Hepatocyte (in vitro differentiated cells): ENCODE data around the gene PHIP.

Source experiments
- CTCF ChIP-seq: fragments of 200-600 bp; sonication (generic); IDR thresholded peaks from 2 replicates; pipeline ENCODE4 v1.5.1; 2016; ENCODE audit warnings: antibody characterized with exemption, mild to moderate bottlenecking; ENCODE audit not compliant: poor library complexity
- EZH2 ChIP-seq: fragments of 200-600 bp; sonication (generic); IDR thresholded peaks from 2 replicates; pipeline ENCODE4 v1.6.1; 2016; ENCODE audit warnings: antibody characterized with exemption, mild to moderate bottlenecking, borderline replicate concordance

GRCh38 chr6:79064635-79065034 is 13.4 kb downstream of the PHIP start:
- TF ChIP-seq CTCF: no peak
- TF ChIP-seq EZH2: no peak
